DMS53 treated with DMSO at 0.1 percent for 48 hours (cell line): ENCODE data around the gene PNKD.

Source experiments
- DNase-seq: peaks from one replicate; lab custom pipeline; 2025; ENCODE audit not compliant: unreplicated experiment; lab: John Stamatoyannopoulos, UW

PNKD gene

DNA sequence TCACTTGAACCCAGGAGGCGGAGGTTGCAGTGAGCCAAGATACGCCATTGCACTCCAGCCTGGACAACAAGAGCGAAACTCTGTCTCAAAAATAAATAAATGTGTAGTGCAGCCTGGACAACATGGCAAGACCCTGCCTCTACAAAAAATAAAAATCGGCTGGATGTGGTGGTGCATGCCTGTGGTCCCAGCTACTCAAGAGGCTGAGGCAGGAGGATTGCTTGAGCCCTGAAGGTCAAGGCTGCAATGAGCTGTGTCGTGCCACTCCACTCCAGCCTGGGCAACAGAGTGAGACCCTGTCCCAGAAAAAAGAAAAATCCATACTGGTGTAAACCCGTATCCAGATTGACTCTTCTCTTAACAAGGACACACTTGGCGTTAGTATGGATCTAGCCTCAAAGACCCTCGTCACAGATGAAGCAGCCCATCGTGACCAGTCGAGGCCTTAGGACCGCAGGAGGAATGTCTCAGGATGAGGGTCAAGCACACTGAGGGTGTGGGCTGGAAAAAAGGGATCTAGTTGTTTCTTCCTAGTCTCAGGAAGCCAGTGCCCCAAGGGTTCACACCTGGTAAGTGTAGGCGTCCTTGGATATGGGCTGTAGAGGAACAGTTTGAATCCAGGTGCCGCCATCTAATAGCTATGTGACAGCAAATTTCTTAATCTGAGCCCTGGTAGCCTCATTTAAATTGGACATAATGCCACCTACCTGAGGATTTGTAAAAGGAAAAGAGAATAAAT lies 13.5 kb upstream of the PNKD start:
- DNase-seq: no peak

GRCh38 chr2:218257390-218257981 lies 12.8 kb upstream of the PNKD start:
- DNase-seq: no peak

GRCh38 chr2:218259099-218259961 lies 11.0 kb upstream of the PNKD start:
- no peak for DNase-seq

DNA sequence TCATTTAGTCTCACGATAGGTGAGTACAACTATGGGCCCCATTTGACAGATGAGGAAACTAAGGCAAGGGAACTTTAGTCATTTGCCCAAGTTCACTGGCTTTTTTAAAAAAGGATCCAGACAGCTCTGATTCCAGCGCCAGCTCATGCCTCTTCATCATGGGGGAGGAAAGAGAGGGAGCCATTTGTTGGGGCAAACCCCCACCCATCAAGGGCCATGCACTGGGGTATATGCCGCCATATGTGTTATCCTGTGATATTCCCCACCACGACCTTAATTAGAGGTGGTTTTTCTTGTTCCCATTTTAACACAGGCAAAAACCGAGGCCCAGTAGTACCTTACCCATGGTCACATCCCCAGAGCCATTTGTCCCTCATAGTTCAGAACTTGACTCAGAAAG lies 10.2 kb upstream of the PNKD start:
- DNase-seq: no peak

DNA sequence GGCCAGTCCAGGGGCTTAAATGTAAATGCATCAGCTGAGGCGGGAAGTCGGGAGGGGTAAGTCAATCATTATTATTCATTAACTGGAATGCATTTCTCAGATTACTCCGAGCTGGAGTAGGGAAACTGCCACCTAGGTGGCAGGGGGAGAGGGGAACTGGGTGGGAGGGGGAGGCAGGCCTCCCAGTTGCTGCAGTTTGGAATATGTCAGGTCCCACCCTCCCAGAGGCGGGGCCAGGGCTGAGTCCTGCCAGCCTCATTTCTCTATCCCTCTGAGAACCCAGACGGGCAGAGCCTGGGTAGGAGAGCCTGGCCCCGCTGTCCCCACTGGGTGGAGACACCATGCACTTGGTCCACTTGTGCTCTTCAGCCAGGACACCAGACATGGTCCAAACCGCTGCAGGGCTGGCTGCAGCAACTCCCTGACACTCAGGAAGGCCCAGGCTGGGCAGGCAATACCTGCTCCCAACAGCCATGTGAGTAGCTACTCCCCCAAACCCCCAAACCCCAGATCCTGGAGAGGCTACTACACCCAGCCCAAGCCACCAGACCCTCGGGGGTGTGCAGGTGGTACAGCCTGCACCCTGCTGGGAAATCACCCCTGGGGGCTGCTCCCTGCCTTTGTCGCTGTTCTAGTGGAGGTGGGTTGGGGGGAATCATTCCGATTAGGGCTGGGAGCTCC lies 9.4 kb upstream of the PNKD start, which contains the start of gene GPBAR1:
Gene GPBAR1 (plus strand): TSS at position 274 of the 681 bp plus-strand sequence. CDS start 1,710 bp downstream, outside the sequence.
- peak; percentile 53 for DNase-seq

DNA sequence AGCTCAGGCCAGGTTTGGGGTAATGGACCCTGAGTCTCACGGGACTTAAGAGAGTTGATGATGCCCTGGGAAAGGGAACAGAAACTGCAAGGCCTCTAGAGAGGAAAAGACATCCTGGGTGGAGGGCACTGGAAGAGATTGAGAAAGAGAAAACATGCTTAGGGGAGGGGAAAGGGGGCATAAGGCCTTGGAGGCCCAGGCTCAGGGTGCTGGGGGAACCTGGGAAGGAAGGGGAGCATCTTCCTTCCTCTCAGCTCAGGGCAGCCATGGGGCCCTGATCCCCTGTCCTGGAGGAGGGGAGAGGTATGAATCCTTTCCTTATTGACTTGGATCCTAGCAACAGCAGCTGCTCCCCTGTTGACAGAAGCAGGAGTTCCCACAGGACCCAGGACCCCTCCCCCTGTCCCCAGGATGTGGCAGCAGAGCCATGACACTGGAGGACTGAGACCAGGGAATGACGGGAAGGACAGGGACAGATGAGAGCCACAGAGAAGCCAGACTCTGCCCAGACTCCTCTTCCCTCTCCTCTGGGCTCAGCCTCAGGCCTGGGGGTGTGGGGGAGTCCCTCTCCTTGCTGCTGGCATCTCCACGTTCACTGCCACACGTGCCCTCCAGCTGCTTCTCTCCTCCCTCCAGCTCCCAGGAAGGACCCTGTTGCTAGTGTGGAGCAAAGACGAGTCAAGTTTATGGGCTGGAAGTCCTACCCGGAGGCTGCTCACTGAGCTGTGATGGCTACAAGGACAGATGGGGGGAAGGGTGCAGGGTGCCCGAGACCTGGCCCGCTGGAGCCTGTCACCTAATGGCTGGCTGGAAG lies 8.7 kb upstream of the PNKD start:
- peak; percentile 11 for DNase-seq

GRCh38 chr2:218262237-218262600 lies 8.1 kb upstream of the PNKD start:
- DNase-seq: no peak

DNA sequence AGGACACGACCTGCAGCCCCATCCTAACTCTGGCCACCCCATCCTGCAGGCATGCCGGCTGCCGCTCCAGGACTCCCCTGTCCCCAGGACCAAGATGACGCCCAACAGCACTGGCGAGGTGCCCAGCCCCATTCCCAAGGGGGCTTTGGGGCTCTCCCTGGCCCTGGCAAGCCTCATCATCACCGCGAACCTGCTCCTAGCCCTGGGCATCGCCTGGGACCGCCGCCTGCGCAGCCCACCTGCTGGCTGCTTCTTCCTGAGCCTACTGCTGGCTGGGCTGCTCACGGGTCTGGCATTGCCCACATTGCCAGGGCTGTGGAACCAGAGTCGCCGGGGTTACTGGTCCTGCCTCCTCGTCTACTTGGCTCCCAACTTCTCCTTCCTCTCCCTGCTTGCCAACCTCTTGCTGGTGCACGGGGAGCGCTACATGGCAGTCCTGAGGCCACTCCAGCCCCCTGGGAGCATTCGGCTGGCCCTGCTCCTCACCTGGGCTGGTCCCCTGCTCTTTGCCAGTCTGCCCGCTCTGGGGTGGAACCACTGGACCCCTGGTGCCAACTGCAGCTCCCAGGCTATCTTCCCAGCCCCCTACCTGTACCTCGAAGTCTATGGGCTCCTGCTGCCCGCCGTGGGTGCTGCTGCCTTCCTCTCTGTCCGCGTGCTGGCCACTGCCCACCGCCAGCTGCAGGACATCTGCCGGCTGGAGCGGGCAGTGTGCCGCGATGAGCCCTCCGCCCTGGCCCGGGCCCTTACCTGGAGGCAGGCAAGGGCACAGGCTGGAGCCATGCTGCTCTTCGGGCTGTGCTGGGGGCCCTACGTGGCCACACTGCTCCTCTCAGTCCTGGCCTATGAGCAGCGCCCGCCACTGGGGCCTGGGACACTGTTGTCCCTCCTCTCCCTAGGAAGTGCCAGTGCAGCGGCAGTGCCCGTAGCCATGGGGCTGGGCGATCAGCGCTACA lies 7.4 kb upstream of the PNKD start:
- no peak for DNase-seq

GRCh38 chr2:218263817-218264641 lies 6.3 kb upstream of the PNKD start:
- no peak for DNase-seq

DNA sequence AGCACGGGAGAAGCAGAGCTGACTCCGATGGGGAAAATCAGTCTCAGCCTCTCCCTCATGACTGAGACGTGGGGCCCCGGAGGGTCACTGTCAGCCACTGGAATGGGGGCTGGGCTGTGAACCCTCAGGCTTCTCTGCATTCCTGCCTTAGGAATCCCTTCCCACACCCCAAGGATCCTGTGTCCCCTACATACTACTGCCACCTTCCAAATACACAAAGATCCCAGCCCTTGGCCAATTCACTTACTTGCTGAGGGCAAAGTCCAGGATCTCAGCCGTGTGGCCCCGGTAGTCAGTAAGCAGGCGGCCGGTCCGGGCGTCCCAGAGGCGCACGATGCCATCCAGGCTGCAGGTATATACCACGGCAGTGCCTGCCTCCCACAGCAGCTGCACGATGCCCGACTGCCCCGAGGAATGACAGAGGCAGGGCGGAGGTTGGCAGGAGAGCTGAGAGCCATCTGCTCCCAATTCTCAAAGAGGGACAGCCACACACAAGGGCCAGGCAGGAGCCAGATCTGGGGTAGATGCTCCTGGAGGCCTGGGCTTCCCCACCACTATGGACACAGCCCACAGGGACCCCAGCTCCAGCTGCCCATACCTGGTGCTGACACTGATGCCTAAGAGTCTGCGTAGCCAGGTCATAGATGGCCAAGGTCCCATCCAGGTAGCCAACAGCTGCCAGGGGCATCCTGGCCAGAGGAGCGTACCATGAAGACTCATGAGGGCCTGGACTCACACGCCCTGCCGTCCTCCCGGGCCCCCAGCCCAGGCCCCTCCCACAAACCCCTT lies 5.4 kb upstream of the PNKD start:
- DNase-seq: no peak

GRCh38 chr2:218265626-218266025 lies 4.7 kb upstream of the PNKD start:
- no peak for DNase-seq

- DNase-seq: no peak
Observed at GRCh38 chr2:218266316-218266979, 3.9 kb upstream of the PNKD start.

- DNase-seq: no peak
Observed at GRCh38 chr2:218267259-218267658, 3.1 kb upstream of the PNKD start.

DNA sequence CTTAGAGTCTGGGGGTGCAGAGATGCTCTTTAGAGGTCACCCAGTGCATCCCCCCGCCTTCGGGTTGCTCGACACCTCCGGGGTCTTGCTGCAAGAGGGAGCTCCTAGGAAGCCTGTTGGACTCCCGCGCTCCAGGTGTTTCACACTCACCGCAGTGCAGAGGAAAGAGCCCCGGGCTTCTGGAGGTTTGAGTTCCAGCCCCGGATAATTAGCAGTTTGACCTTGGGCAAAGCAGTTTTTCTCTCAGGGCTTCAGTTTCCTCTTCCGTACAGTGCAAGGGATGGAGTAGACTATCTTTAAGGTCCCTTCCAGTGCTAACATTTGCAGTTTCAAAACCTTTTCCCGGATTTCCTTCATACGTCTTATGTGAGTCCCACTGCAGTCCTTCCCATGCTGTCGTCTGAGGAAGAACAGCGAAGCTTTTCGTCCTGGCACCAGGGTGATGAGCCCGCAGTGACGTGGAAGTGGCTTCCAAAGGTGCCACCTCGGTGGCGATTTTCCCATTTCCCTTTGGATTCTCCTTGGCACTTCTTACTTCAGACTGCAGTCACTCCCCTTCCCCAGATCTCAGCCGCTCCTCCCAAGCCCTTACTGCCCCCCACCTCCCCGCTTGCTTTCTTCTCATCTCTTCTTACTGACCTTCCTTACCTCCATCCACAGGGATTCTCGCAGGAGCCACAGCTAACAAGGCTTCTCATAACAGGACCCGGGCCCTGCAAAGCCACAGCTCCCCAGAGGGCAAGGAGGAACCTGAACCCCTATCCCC lies 585 bp downstream of the PNKD start:
- DNase-seq: no peak

- no peak for DNase-seq
Observed at GRCh38 chr2:218271487-218271797, 1.1 kb downstream of the PNKD start.

DNA sequence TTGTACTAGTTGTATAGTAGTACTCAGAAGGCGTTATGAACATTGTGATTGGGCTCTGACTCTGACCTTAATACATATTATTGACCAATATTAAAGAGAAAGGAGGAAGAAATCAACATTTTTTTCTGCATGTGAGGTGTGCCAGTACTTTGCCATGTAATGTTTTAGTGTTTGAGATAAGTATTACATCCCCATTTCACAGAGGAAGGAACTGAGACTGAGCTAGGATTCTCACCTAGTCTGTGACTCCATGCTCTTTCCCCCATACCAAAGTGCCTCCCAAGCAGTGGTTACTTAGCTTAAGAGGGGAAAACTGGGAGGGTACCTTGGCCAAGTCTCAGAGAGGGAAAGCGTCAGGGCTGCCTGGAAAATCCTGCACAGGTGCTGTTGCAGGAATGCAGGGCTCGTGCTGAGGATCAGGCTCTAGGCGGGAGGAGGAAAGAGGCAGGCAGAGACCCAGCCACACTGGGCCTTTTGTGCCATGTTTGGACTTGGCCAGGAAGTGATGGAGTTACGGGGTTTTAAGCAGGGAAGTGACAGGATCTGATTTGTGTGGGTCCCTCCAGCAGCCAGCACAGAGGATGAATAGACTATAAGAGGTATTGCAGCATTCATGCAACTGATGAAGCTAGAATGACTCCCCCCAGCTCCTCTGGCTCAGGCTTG lies 1.7 kb downstream of the PNKD start:
- DNase-seq: no peak
